Peyer's patch (tissue), 4 donors: ENCODE results near the gene MAPT.

Experiments used
- POLR2A ChIP-seq, 2 donors: fragments of 450-650 bp; IDR thresholded peaks; one replicate each; pipeline ENCODE4 v1.5.1; 2017; ENCODE audit warnings: antibody characterized with exemption in 2 of 2, mild to moderate bottlenecking in 2 of 2, moderate library complexity in 2 of 2
- TF ChIP-seq, protein P1 (sequence below), 6 experiments: fragments of 450-650 bp in 4 of 6; fragments of 200-600 bp in 2 of 6; sonication (generic) in 1 of 6; IDR thresholded peaks; one replicate each; pipeline ENCODE4 v1.5.1; 2017 to 2019; ENCODE audit warnings: antibody characterized with exemption in 6 of 6, mild to moderate bottlenecking in 3 of 6, moderate library complexity in 1 of 6

DNA sequence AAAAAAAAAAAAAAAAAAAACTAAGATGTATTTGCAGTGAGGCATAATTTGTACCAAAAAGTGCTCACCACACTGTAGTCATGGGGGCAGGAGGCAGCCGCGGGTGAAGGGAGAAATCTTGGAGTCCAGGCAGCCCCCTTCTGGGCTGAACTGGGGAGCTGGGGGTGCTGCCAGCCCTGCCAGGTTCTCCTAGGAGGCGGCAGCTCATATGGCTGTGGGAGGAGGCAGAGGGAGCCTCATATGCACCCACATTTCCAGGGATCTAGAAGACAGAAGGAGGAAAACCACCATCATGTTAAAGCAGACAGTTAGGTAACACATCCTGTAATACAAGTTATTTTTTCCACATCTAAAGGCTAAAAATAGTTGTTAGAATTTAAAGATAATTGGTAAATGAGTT, 16.3 kb downstream of the MAPT start:
- TF ChIP-seq, protein P1, sequence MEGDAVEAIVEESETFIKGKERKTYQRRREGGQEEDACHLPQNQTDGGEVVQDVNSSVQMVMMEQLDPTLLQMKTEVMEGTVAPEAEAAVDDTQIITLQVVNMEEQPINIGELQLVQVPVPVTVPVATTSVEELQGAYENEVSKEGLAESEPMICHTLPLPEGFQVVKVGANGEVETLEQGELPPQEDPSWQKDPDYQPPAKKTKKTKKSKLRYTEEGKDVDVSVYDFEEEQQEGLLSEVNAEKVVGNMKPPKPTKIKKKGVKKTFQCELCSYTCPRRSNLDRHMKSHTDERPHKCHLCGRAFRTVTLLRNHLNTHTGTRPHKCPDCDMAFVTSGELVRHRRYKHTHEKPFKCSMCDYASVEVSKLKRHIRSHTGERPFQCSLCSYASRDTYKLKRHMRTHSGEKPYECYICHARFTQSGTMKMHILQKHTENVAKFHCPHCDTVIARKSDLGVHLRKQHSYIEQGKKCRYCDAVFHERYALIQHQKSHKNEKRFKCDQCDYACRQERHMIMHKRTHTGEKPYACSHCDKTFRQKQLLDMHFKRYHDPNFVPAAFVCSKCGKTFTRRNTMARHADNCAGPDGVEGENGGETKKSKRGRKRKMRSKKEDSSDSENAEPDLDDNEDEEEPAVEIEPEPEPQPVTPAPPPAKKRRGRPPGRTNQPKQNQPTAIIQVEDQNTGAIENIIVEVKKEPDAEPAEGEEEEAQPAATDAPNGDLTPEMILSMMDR (IDR thresholded peaks at IDR 0.05) = no peak
- no peak for TF ChIP-seq POLR2A (IDR thresholded peaks at IDR 0.05)
